HepG2 (cell line): Measurements from ENCODE around the gene DSCAML1. TPM values are rescaled to one million over a fixed set of nuclear protein-coding genes. Genes with fewer than 3 reads are reported as not detected.

Experiments
- ATAC-seq: fragments of 200-7000 bp; cut with Tn5 transposase; 3 replicates; pipeline ENCODE4 v1.9.1; 2020; ENCODE audit warnings: mild to moderate bottlenecking, moderate library complexity
- BruUV-seq: library from RNA; stranded (reverse); fragments of 400-500 nt; replicated peaks from 2 replicates; lab custom pipeline; 2021; lab: Mats Ljungman, UMichigan
- CTCF ChIA-PET: fragments of 300-600 bp; formaldehyde crosslinking; extraction: SDS; loops from one replicate; lab custom pipeline; 2021; ENCODE audit warnings: low total read pairs, inconsistent platforms, low intra/inter-chr PET ratio; lab: Yijun Ruan, JAX
- POLR2A ChIA-PET: fragments of 350-600 bp; sonication (Branson Sonifier 250); formaldehyde crosslinking; loops from one replicate; lab custom pipeline; 2020; ENCODE audit warnings: antibody characterized with exemption, inconsistent platforms; lab: Yijun Ruan, JAX
- DNase-seq: peaks from one replicate; pipeline ENCODE4 v3.0.0-alpha.2; 2015; ENCODE audit warnings: low spot score
- FAIRE-seq: peaks from 3 replicates; lab custom pipeline; 2011; peaks lifted over from hg19 to GRCh38; lab: Jason Lieb, UNC
- H2AFZ ChIP-seq: one replicate; pipeline ENCODE4 v1.6.1; 2011; ENCODE audit warnings: low read length, inconsistent platforms
- H3K27ac ChIP-seq: fragments of 300-600 bp; 3 replicates; pipeline ENCODE4 v1.8.0; 2011; ENCODE audit warnings: mixed run types, mild to moderate bottlenecking, mixed read lengths, low read length, inconsistent platforms; ENCODE audit not compliant: insufficient read depth; ENCODE audit errors: extremely low read length
- H3K27me3 ChIP-seq, 2 experiments: fragments of 200-600 bp in 1 of 2; 2 replicates in 1 of 2; 3 replicates in 1 of 2; pipeline versions ENCODE4 v1.6.0 to v1.8.0; 2011; ENCODE audit warnings: low read length in 2 of 2, mild to moderate bottlenecking in 2 of 2, moderate library complexity in 2 of 2, inconsistent platforms in 1 of 2; ENCODE audit not compliant: insufficient read depth in 2 of 2, control insufficient read depth in 1 of 2
- H3K36me3 ChIP-seq, 2 experiments: fragments of 200-600 bp in 1 of 2; replicated peaks in 1 of 2; 2 replicates in 1 of 2; 3 replicates in 1 of 2; pipeline versions ENCODE4 v1.5.1 to v1.8.0; 2011; ENCODE audit warnings: low read length in 2 of 2, inconsistent platforms in 1 of 2; ENCODE audit not compliant: insufficient read depth in 2 of 2, control insufficient read depth in 1 of 2
- H3K4me1 ChIP-seq: 2 replicates; pipeline ENCODE4 v1.5.1; 2012; ENCODE audit warnings: low read length, inconsistent platforms; ENCODE audit not compliant: insufficient read depth
- H3K4me2 ChIP-seq: 2 replicates; pipeline ENCODE4 v1.6.0; 2011; ENCODE audit warnings: low read depth, low read length, inconsistent platforms
- H3K4me3 ChIP-seq, 3 experiments: fragments of 200-600 bp in 1 of 3; sonication (generic), shearing (Covaris generic) in 1 of 3; replicated peaks in 1 of 3; 2 replicates each; pipeline ENCODE4 v1.5.1; 2011 to 2016; ENCODE audit warnings: low read length in 3 of 3, inconsistent platforms in 2 of 3, low read depth in 2 of 3, mild to moderate bottlenecking in 2 of 3, control low read depth in 1 of 3, mixed read lengths in 1 of 3; ENCODE audit not compliant: insufficient read depth in 1 of 3
- H3K79me2 ChIP-seq: one replicate; pipeline ENCODE4 v1.6.1; 2011; ENCODE audit warnings: low read length, inconsistent platforms; ENCODE audit not compliant: insufficient read depth
- H3K9ac ChIP-seq: 2 replicates; pipeline ENCODE4 v1.6.0; 2011; ENCODE audit warnings: mild to moderate bottlenecking, low read depth, low read length, inconsistent platforms; ENCODE audit not compliant: insufficient read depth
- H3K9me3 ChIP-seq: 2 replicates; pipeline ENCODE4 v1.5.1; 2012; ENCODE audit warnings: mild to moderate bottlenecking, low read length
- H4K20me1 ChIP-seq: 2 replicates; pipeline ENCODE4 v1.6.0; 2011; ENCODE audit warnings: inconsistent platforms, mild to moderate bottlenecking, low read length, moderate library complexity; ENCODE audit not compliant: insufficient read depth
- IKZF5 ChIP-seq: IDR thresholded peaks from 2 replicates; pipeline ENCODE4 v1.6.1; 2018; ENCODE audit warnings: missing genetic modification reagents, mild to moderate bottlenecking, missing compliant biosample characterization
- MAFG ChIP-seq: sonication (generic); formaldehyde crosslinking; IDR thresholded peaks from 2 replicates; pipeline ENCODE4 v1.5.1; 2020; ENCODE audit warnings: mild to moderate bottlenecking, missing genetic modification reagents
- MLX ChIP-seq: IDR thresholded peaks from 2 replicates; pipeline ENCODE4 v1.6.1; 2016
- THAP11 ChIP-seq: IDR thresholded peaks from 2 replicates; pipeline ENCODE4 v1.6.1; 2016; ENCODE audit warnings: missing biosample characterization, missing genetic modification reagents
- ZNF512B ChIP-seq: sonication (generic); formaldehyde crosslinking; IDR thresholded peaks from 2 replicates; pipeline ENCODE4 v1.5.1; 2020; ENCODE audit warnings: missing genetic modification reagents, mild to moderate bottlenecking, borderline replicate concordance
- WGBS: methylation state at CpG from one replicate; pipeline ENCODE4 v1.1.6; 2017; ENCODE audit warnings: low lambda C conversion rate; 5-methylcytosine and 5-hydroxymethylcytosine counted together
- in situ Hi-C: cut with HindIII; loops from 2 replicates; pipeline ENCODE4 v1.10.0; 2017; ENCODE audit warnings: low pct_unique_long_range_greater_than_20kb; ENCODE audit not compliant: extremely low pct_ligation_motif_present
- intact Hi-C: fragments of 100-400 bp; cut with micrococcal nuclease; formaldehyde crosslinking; loops from one replicate; pipeline ENCODE4 v1.10.0; 2022; ENCODE audit not compliant: unreplicated experiment
- polyA plus RNA-seq, 8 experiments: library from polyadenylated mRNA; depleted of rRNA in 3 of 8; stranded (reverse) in 7 of 8; unstranded in 1 of 8; fragments of >200 nt; fragmentation: Illumina TruSeq in 4 of 8; extraction: Trizol in 4 of 8; gene quantifications; 2 replicates each; pipeline versions ENCODE4 v1.2.1 to v1.2.3, GENCODE V29; 2011 to 2016; ENCODE audit warnings: low read depth in 4 of 8, missing spikeins in 1 of 8, mixed read lengths in 1 of 8; ENCODE audit not compliant: insufficient read depth in 1 of 8
- total RNA-seq, 5 experiments: library from RNA; depleted of rRNA; stranded (reverse); fragments of >200 nt; fragmentation: Illumina TruSeq; extraction: Trizol; gene quantifications; 2 replicates each; pipeline ENCODE4 v1.2.3, GENCODE V29; 2016; ENCODE audit warnings: low read depth in 1 of 5

DSCAML1 gene
- total and polyA plus RNA-seq, 2 of the 13 experiments (the other 11 are each of a cell fraction or from before 2014, with no cell fraction given): 0.29 to 0.40 TPM

- intact Hi-C loops: no loop called here
Measured at GRCh38 chr11:117409511-117409910, 387.5 kb downstream of the DSCAML1 start.

GRCh38 chr11:117408356-117408755, 388.7 kb downstream of the DSCAML1 start:
- intact Hi-C loops: no loop called here
- FAIRE-seq (no peak), DNase-seq (no peak), ATAC-seq (no peak)
- H3K4me2 ChIP-seq: no peak overlapping the region
- peaks cover 7% of the 10 kb centered on the region for H3K9me3 ChIP-seq
- POLR2A ChIA-PET: no interaction called here
- peaks cover 17% of the 10 kb centered on the region for H3K4me1 ChIP-seq
- 100% methylated on average over 2 of the region's 3 CpGs for WGBS
- H3K27ac ChIP-seq: no peak overlapping the region
- in situ Hi-C loops: no loop called here
- H3K79me2 ChIP-seq: no peaks in the 10 kb centered on the region
- TF ChIP-seq MLX (CRISPR knock-in tag) (no peak), MAFG (no peak), ZNF512B (no peak)
- H3K4me3 ChIP-seq: no peak overlapping the region
- no peaks in the 10 kb centered on the region for H4K20me1 ChIP-seq
- no peak overlapping the region for H2AFZ ChIP-seq
- no peaks in the 10 kb centered on the region for H3K27me3 ChIP-seq
- H3K9ac ChIP-seq: no peak overlapping the region
- BruUV-seq: no TSS peak
- CTCF ChIA-PET: no interaction called here
- peaks cover 1 to 4% of the 10 kb centered on the region in 2 experiments; a peak in 3 of 5 replicates for H3K36me3 ChIP-seq

More at GRCh38 chr11:117409511-117409910, 387.5 kb downstream of the DSCAML1 start:
- H3K4me2 ChIP-seq: no peak overlapping the region
- H3K36me3 ChIP-seq: peaks cover 1 to 4% of the 10 kb centered on the region in 2 experiments; a peak in 3 of 5 replicates
- peaks cover 7% of the 10 kb centered on the region for H3K9me3 ChIP-seq
- FAIRE-seq: no peak
- TF ChIP-seq THAP11: no peak
- no peak for TF ChIP-seq IKZF5 (CRISPR knock-in tag)
- no peaks in the 10 kb centered on the region for H4K20me1 ChIP-seq
- no peak overlapping the region for H2AFZ ChIP-seq
- DNase-seq: no peak
- no peak overlapping the region for H3K9ac ChIP-seq
- WGBS: 98% methylated on average over 12 of the region's 12 CpGs
- H3K4me1 ChIP-seq: peaks cover 17% of the 10 kb centered on the region
- POLR2A ChIA-PET: no interaction called here
- no peaks in the 10 kb centered on the region for H3K79me2 ChIP-seq
- no TSS peak for BruUV-seq
- no peak for ATAC-seq
- in situ Hi-C loops: no loop called here
- H3K27ac ChIP-seq: no peak overlapping the region
- no peaks in the 10 kb centered on the region for H3K27me3 ChIP-seq
- CTCF ChIA-PET: no interaction called here
- no peak overlapping the region for H3K4me3 ChIP-seq
